ENCODE results near the gene SCN3B.

Gene SCN3B

DNA sequence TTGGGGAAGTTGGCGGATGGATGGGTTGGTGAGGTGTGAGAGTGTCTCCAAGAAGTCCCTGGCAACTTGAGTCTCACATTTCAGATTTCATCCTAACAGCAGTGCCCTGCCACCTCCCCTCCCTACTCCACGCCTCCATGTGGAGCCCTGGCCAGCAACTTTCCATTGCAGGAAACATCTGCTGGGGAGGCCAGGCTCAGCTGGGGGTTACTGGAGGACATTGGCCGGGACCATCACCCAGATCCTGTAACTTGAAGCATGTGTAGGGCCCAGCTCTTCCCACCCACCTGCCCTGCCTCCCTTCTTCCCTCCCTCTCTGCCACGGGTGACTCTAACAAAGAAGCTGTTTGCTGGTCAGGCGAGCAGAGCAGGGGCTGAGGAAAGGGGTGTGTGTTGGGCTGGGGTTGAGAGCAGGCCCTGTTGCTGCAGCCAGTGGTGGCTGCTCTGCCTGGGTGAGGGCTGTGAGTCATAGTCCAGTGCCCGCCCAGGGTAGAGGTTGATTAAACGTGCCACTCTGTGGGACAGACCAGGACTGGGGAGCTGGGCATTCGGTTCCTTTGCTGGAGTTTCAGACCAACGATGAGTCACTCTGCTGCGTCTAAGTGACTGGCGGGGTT is 64.0 kb downstream of the SCN3B start:
- TF ChIP-seq SALL2 (tag by site-specific recombination; IDR thresholded peaks at IDR 0.05; ENCODE audit: borderline replicate concordance), result no peak
- TF ChIP-seq ZNF529 (tag by site-specific recombination; IDR thresholded peaks at IDR 0.05; ENCODE audit: insufficient replicate concordance), result no peak
- ChIA-PET POLR2A (no interaction called here), CTCF (interaction anchor here (0.6 to 1.6 kb wide), 6 partner anchors 10 to 304 kb away, joined by 3 to 8 read pairs (median 4); no protein-coding TSS in a partner anchor)
- H3K27ac ChIP-seq (ENCODE audit: extremely low read depth, low read depth, low read length), result no peak overlapping the region
- H3K9me3 ChIP-seq (ENCODE audit: control insufficient read depth, insufficient read depth, low read depth, low read length), result no peaks in the 10 kb centered on the region
- H3K36me3 ChIP-seq (ENCODE audit: control insufficient read depth in 2 of 2, insufficient read depth in 1 of 2, low read length in 2 of 2), result peaks cover 0 to 15% of the 10 kb centered on the region in 2 experiments; a peak in 1 of 3 replicates
- H3K4me3 ChIP-seq (ENCODE audit: low read depth, low read length), result no peak overlapping the region
- no peaks in the 10 kb centered on the region for H3K4me1 ChIP-seq (ENCODE audit: control insufficient read depth, insufficient read depth, low read length)

DNA sequence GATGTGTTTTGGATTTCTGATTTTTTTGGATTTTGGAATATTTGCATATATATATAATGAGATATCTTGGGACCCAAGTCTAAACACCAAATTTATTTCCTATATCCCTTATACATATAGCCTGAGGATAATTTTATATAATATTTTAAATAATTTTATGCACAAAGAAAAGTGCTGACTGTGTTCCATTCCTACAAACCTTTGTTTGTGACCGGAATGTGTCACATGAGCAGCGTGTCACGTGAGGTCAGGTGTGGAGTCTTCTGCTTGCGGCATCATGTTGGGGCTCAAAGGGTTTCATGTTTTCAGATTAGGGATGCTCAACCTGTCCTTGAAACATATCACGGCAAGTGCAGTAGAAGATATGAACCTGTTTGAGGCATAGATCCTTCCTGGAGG is 65.6 kb downstream of the SCN3B start:
- H3K36me3 ChIP-seq (ENCODE audit: control insufficient read depth in 2 of 2, insufficient read depth in 1 of 2, low read length in 2 of 2), result peaks cover 0 to 7% of the 10 kb centered on the region in 2 experiments; a peak in 1 of 3 replicates
- ChIA-PET CTCF (interaction anchor here (1.2 kb wide), 1 partner anchor 8 kb away, joined by 3 read pairs; no protein-coding TSS in a partner anchor), POLR2A (no interaction called here)
- H3K9me3 ChIP-seq (ENCODE audit: control insufficient read depth, insufficient read depth, low read depth, low read length), result no peaks in the 10 kb centered on the region
- H3K4me3 ChIP-seq (ENCODE audit: low read depth, low read length), result no peak overlapping the region
- no peak for TF ChIP-seq ZNF433 (tag by site-specific recombination; IDR thresholded peaks at IDR 0.05; ENCODE audit: low read depth)
- TF ChIP-seq ZXDB (tag by site-specific recombination; IDR thresholded peaks at IDR 0.05), result no peak
- TF ChIP-seq ZNF560 (tag by site-specific recombination; IDR thresholded peaks at IDR 0.05; ENCODE audit: borderline replicate concordance), result no peak
- TF ChIP-seq ZNF146 (tag by site-specific recombination; IDR thresholded peaks at IDR 0.05), result no peak
- no peak for TF ChIP-seq SP3 (tag by site-specific recombination; IDR thresholded peaks at IDR 0.05)
- no peak for TF ChIP-seq ZNF169 (tag by site-specific recombination; IDR thresholded peaks at IDR 0.05)
- no peak for TF ChIP-seq REPIN1 (tag by site-specific recombination; IDR thresholded peaks at IDR 0.05; ENCODE audit: low read depth)
- no peak for TF ChIP-seq KLF16 (tag by site-specific recombination; IDR thresholded peaks at IDR 0.05)
- TF ChIP-seq, protein P1, sequence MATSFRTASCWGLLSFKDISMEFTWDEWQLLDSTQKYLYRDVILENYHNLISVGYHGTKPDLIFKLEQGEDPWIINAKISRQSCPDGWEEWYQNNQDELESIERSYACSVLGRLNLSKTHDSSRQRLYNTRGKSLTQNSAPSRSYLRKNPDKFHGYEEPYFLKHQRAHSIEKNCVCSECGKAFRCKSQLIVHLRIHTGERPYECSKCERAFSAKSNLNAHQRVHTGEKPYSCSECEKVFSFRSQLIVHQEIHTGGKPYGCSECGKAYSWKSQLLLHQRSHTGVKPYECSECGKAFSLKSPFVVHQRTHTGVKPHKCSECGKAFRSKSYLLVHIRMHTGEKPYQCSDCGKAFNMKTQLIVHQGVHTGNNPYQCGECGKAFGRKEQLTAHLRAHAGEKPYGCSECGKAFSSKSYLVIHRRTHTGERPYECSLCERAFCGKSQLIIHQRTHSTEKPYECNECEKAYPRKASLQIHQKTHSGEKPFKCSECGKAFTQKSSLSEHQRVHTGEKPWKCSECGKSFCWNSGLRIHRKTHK (tag by site-specific recombination; IDR thresholded peaks at IDR 0.05), result no peak
- no peak for TF ChIP-seq ZNF211 (tag by site-specific recombination; IDR thresholded peaks at IDR 0.05; ENCODE audit: low read depth)
- no peak for TF ChIP-seq ZNF274 (IDR thresholded peaks at IDR 0.05; ENCODE audit: low read length)
- no peak for TF ChIP-seq ZNF274 (tag by site-specific recombination; IDR thresholded peaks at IDR 0.05; ENCODE audit: borderline replicate concordance)
- TF ChIP-seq KLF7 (tag by site-specific recombination; IDR thresholded peaks at IDR 0.05; ENCODE audit: borderline replicate concordance), result no peak
- TF ChIP-seq ZNF707 (tag by site-specific recombination; IDR thresholded peaks at IDR 0.05), result no peak
- no peak for TF ChIP-seq ZNF596 (tag by site-specific recombination; IDR thresholded peaks at IDR 0.05)
- TF ChIP-seq ZNF184 (tag by site-specific recombination; IDR thresholded peaks at IDR 0.05), result no peak
- no peak overlapping the region for H3K27ac ChIP-seq (ENCODE audit: extremely low read depth, low read depth, low read length)
- H3K4me1 ChIP-seq (ENCODE audit: control insufficient read depth, insufficient read depth, low read length), result no peaks in the 10 kb centered on the region

DNA sequence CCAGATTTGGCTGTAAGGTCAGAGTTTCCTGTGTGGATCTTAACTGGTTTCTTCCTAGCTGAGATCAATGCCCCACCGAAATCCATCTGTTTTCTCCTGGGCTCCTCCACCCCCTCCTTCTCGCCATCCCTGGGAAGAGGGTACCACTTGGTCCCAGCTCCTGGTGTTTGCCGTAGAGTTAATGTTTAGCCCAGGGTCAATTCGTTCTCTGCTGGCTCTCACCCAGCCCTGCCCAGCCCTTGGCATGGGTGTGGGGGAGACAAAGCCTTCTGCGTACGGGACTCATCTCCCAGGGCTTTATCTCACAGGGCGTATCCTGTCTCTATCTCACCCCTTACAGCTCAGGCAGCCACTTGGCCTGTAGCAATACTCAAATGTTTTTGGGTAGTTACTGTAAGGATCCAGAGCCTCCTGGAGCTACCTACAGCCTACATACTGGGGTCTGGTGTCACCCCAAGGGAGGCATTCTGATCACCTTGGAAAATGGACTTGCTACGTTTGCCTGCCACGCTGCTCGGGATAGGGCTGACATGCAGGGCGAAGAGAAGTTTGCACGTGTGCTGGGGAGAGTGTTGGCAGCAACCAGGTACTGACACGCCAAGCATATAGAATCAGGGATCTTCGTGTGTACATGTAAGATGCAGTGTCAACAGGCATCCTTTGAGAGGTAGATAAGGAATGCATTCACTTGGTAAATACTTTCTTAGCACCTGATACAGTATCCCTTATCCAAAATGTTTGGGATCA is 66.1 kb downstream of the SCN3B start:
- POLR2A ChIA-PET, result no interaction called here
- no peak overlapping the region for H3K4me3 ChIP-seq (ENCODE audit: low read depth, low read length)
- H3K9me3 ChIP-seq (ENCODE audit: control insufficient read depth, insufficient read depth, low read depth, low read length), result no peaks in the 10 kb centered on the region
- CTCF ChIA-PET, result interaction anchor here (0.6 to 1.2 kb wide), 2 partner anchors 8 to 180 kb away, joined by 3 read pairs; no protein-coding TSS in a partner anchor
- TF ChIP-seq OSR2 (tag by site-specific recombination; IDR thresholded peaks at IDR 0.05) (no peak), SETDB1 (IDR thresholded peaks at IDR 0.05; ENCODE audit: insufficient read length, low read length) (no peak), KLF10 (tag by site-specific recombination; IDR thresholded peaks at IDR 0.05) (no peak), YY2 (tag by site-specific recombination; IDR thresholded peaks at IDR 0.05) (no peak), ZBTB21 (tag by site-specific recombination; IDR thresholded peaks at IDR 0.05) (no peak), ZNF621 (tag by site-specific recombination; IDR thresholded peaks at IDR 0.05) (no peak), ZNF664 (tag by site-specific recombination; IDR thresholded peaks at IDR 0.05) (no peak), KLF16 (tag by site-specific recombination; IDR thresholded peaks at IDR 0.05) (no peak), ZNF501 (tag by site-specific recombination; IDR thresholded peaks at IDR 0.05) (no peak), ZNF670 (tag by site-specific recombination; IDR thresholded peaks at IDR 0.05; ENCODE audit: low read depth) (no peak), ZNF174 (tag by site-specific recombination; IDR thresholded peaks at IDR 0.05) (no peak), ZNF555 (tag by site-specific recombination; conservative IDR thresholded peaks at IDR 0.05) (no peak)
- TF ChIP-seq, protein P2, sequence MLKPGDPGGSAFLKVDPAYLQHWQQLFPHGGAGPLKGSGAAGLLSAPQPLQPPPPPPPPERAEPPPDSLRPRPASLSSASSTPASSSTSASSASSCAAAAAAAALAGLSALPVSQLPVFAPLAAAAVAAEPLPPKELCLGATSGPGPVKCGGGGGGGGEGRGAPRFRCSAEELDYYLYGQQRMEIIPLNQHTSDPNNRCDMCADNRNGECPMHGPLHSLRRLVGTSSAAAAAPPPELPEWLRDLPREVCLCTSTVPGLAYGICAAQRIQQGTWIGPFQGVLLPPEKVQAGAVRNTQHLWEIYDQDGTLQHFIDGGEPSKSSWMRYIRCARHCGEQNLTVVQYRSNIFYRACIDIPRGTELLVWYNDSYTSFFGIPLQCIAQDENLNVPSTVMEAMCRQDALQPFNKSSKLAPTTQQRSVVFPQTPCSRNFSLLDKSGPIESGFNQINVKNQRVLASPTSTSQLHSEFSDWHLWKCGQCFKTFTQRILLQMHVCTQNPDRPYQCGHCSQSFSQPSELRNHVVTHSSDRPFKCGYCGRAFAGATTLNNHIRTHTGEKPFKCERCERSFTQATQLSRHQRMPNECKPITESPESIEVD (tag by site-specific recombination; IDR thresholded peaks at IDR 0.05), result no peak
- H3K36me3 ChIP-seq (ENCODE audit: control insufficient read depth in 2 of 2, insufficient read depth in 1 of 2, low read length in 2 of 2), result peaks cover 0 to 7% of the 10 kb centered on the region in 2 experiments; a peak in 1 of 3 replicates
- H3K27ac ChIP-seq (ENCODE audit: extremely low read depth, low read depth, low read length), result no peak overlapping the region
- no peaks in the 10 kb centered on the region for H3K4me1 ChIP-seq (ENCODE audit: control insufficient read depth, insufficient read depth, low read length)

Measured in HEK293 (cell line).